HepG2 (cell line): Measurements from ENCODE around the gene RPS19BP1. TPM values are rescaled to one million over a fixed set of nuclear protein-coding genes. Genes with fewer than 3 reads are reported as not detected.
A peak's percentile ranks its signal among the peaks of the same experiment; 100 is the strongest.

Source experiments
- ATAC-seq: fragments of 200-7000 bp; cut with Tn5 transposase; 3 replicates; pipeline ENCODE4 v1.9.1; 2020; ENCODE audit warnings: mild to moderate bottlenecking, moderate library complexity
- BruUV-seq: library from RNA; stranded (reverse); fragments of 400-500 nt; replicated peaks from 2 replicates; lab custom pipeline; 2021; lab: Mats Ljungman, UMichigan
- CTCF ChIA-PET: fragments of 300-600 bp; formaldehyde crosslinking; extraction: SDS; loops from one replicate; lab custom pipeline; 2021; ENCODE audit warnings: low total read pairs, inconsistent platforms, low intra/inter-chr PET ratio; lab: Yijun Ruan, JAX
- POLR2A ChIA-PET: fragments of 350-600 bp; sonication (Branson Sonifier 250); formaldehyde crosslinking; loops from one replicate; lab custom pipeline; 2020; ENCODE audit warnings: antibody characterized with exemption, inconsistent platforms; lab: Yijun Ruan, JAX
- DNase-seq: peaks from one replicate; pipeline ENCODE4 v3.0.0-alpha.2; 2015; ENCODE audit warnings: low spot score
- FAIRE-seq: peaks from 3 replicates; lab custom pipeline; 2011; peaks lifted over from hg19 to GRCh38; lab: Jason Lieb, UNC
- H2AFZ ChIP-seq: one replicate; pipeline ENCODE4 v1.6.1; 2011; ENCODE audit warnings: low read length, inconsistent platforms
- H3K27ac ChIP-seq: fragments of 300-600 bp; 3 replicates; pipeline ENCODE4 v1.8.0; 2011; ENCODE audit warnings: mixed run types, mild to moderate bottlenecking, mixed read lengths, low read length, inconsistent platforms; ENCODE audit not compliant: insufficient read depth; ENCODE audit errors: extremely low read length
- H3K27me3 ChIP-seq, 2 experiments: fragments of 200-600 bp in 1 of 2; 2 replicates in 1 of 2; 3 replicates in 1 of 2; pipeline versions ENCODE4 v1.6.0 to v1.8.0; 2011; ENCODE audit warnings: low read length in 2 of 2, mild to moderate bottlenecking in 2 of 2, moderate library complexity in 2 of 2, inconsistent platforms in 1 of 2; ENCODE audit not compliant: insufficient read depth in 2 of 2, control insufficient read depth in 1 of 2
- H3K36me3 ChIP-seq, 2 experiments: fragments of 200-600 bp in 1 of 2; replicated peaks in 1 of 2; 2 replicates in 1 of 2; 3 replicates in 1 of 2; pipeline versions ENCODE4 v1.5.1 to v1.8.0; 2011; ENCODE audit warnings: low read length in 2 of 2, inconsistent platforms in 1 of 2; ENCODE audit not compliant: insufficient read depth in 2 of 2, control insufficient read depth in 1 of 2
- H3K4me1 ChIP-seq: 2 replicates; pipeline ENCODE4 v1.5.1; 2012; ENCODE audit warnings: low read length, inconsistent platforms; ENCODE audit not compliant: insufficient read depth
- H3K4me2 ChIP-seq: 2 replicates; pipeline ENCODE4 v1.6.0; 2011; ENCODE audit warnings: low read depth, low read length, inconsistent platforms
- H3K4me3 ChIP-seq, 3 experiments: fragments of 200-600 bp in 1 of 3; sonication (generic), shearing (Covaris generic) in 1 of 3; replicated peaks in 1 of 3; 2 replicates each; pipeline ENCODE4 v1.5.1; 2011 to 2016; ENCODE audit warnings: low read length in 3 of 3, inconsistent platforms in 2 of 3, low read depth in 2 of 3, mild to moderate bottlenecking in 2 of 3, control low read depth in 1 of 3, mixed read lengths in 1 of 3; ENCODE audit not compliant: insufficient read depth in 1 of 3
- H3K79me2 ChIP-seq: one replicate; pipeline ENCODE4 v1.6.1; 2011; ENCODE audit warnings: low read length, inconsistent platforms; ENCODE audit not compliant: insufficient read depth
- H3K9ac ChIP-seq: 2 replicates; pipeline ENCODE4 v1.6.0; 2011; ENCODE audit warnings: mild to moderate bottlenecking, low read depth, low read length, inconsistent platforms; ENCODE audit not compliant: insufficient read depth
- H3K9me3 ChIP-seq: 2 replicates; pipeline ENCODE4 v1.5.1; 2012; ENCODE audit warnings: mild to moderate bottlenecking, low read length
- H4K20me1 ChIP-seq: 2 replicates; pipeline ENCODE4 v1.6.0; 2011; ENCODE audit warnings: inconsistent platforms, mild to moderate bottlenecking, low read length, moderate library complexity; ENCODE audit not compliant: insufficient read depth
- AGO2 ChIP-seq: fragments of 200-400 bp; formaldehyde crosslinking; optimal IDR thresholded peaks from 2 replicates; pipeline ENCODE3; 2017; ENCODE audit warnings: mild to moderate bottlenecking, low read depth, low read length, moderate library complexity
- ASH2L ChIP-seq: fragments of 300-600, 200-600 bp; sonication (generic); IDR thresholded peaks from 2 replicates; pipeline ENCODE4 v1.7.0; 2017; ENCODE audit warnings: low read depth, mild to moderate bottlenecking, moderate library complexity, mixed read lengths, low read length; ENCODE audit not compliant: insufficient read length
- ETV5 ChIP-seq: IDR thresholded peaks from 2 replicates; pipeline ENCODE4 v1.6.1; 2018; ENCODE audit warnings: missing biosample characterization, missing genetic modification reagents, inconsistent platforms, borderline replicate concordance
- KLF13 ChIP-seq: sonication (generic); formaldehyde crosslinking; IDR thresholded peaks from 2 replicates; pipeline ENCODE4 v1.4.0; 2020; ENCODE audit warnings: mild to moderate bottlenecking, missing genetic modification reagents
- MAZ ChIP-seq, 2 experiments: sonication (generic) in 1 of 2; formaldehyde crosslinking in 1 of 2; IDR thresholded peaks; 2 replicates each; pipeline versions ENCODE4 v1.5.0 to v1.6.1; 2012 to 2020; ENCODE audit warnings: low read depth in 2 of 2, mild to moderate bottlenecking in 2 of 2, borderline replicate concordance in 1 of 2, improper control_type of control experiment in 1 of 2, low read length in 1 of 2, missing genetic modification reagents in 1 of 2, moderate library complexity in 1 of 2
- PAXIP1 ChIP-seq: sonication (generic); formaldehyde crosslinking; conservative IDR thresholded peaks from 2 replicates; pipeline ENCODE4 v1.4.0; 2020; ENCODE audit warnings: mild to moderate bottlenecking, missing genetic modification reagents, moderate library complexity
- PHF21A ChIP-seq: sonication (generic); formaldehyde crosslinking; IDR thresholded peaks from 2 replicates; pipeline ENCODE4 v1.5.0; 2020; ENCODE audit warnings: mild to moderate bottlenecking, missing genetic modification reagents
- PHF8 ChIP-seq: sonication (generic); formaldehyde crosslinking; IDR thresholded peaks from 2 replicates; pipeline ENCODE4 v1.5.0; 2020; ENCODE audit warnings: missing genetic modification reagents
- SAFB2 ChIP-seq: sonication (generic); formaldehyde crosslinking; IDR thresholded peaks from 2 replicates; pipeline ENCODE4 v1.5.1; 2020; ENCODE audit warnings: missing genetic modification reagents, low read depth, mild to moderate bottlenecking, borderline replicate concordance
- TBX3 ChIP-seq: fragments of 450-650 bp; IDR thresholded peaks from 2 replicates; pipeline ENCODE4 v1.6.1; 2017; ENCODE audit warnings: antibody characterized with exemption, mild to moderate bottlenecking, inconsistent platforms, borderline replicate concordance
- ZFX ChIP-seq: sonication (generic); formaldehyde crosslinking; IDR thresholded peaks from 2 replicates; pipeline ENCODE4 v1.4.0; 2020; ENCODE audit warnings: mild to moderate bottlenecking, low read depth, missing genetic modification reagents, moderate library complexity
- ZNF746 ChIP-seq: sonication (generic); formaldehyde crosslinking; IDR thresholded peaks from 2 replicates; pipeline ENCODE4 v1.8.0; 2022; ENCODE audit warnings: mild to moderate bottlenecking, missing genetic modification reagents
- WGBS: methylation state at CpG from one replicate; pipeline ENCODE4 v1.1.6; 2017; ENCODE audit warnings: low lambda C conversion rate; 5-methylcytosine and 5-hydroxymethylcytosine counted together
- in situ Hi-C: cut with HindIII; loops from 2 replicates; pipeline ENCODE4 v1.10.0; 2017; ENCODE audit warnings: low pct_unique_long_range_greater_than_20kb; ENCODE audit not compliant: extremely low pct_ligation_motif_present
- intact Hi-C: fragments of 100-400 bp; cut with micrococcal nuclease; formaldehyde crosslinking; loops from one replicate; pipeline ENCODE4 v1.10.0; 2022; ENCODE audit not compliant: unreplicated experiment
- polyA plus RNA-seq, 8 experiments: library from polyadenylated mRNA; depleted of rRNA in 3 of 8; stranded (reverse) in 7 of 8; unstranded in 1 of 8; fragments of >200 nt; fragmentation: Illumina TruSeq in 4 of 8; extraction: Trizol in 4 of 8; gene quantifications; 2 replicates each; pipeline versions ENCODE4 v1.2.1 to v1.2.3, GENCODE V29; 2011 to 2016; ENCODE audit warnings: low read depth in 4 of 8, missing spikeins in 1 of 8, mixed read lengths in 1 of 8; ENCODE audit not compliant: insufficient read depth in 1 of 8
- total RNA-seq, 5 experiments: library from RNA; depleted of rRNA; stranded (reverse); fragments of >200 nt; fragmentation: Illumina TruSeq; extraction: Trizol; gene quantifications; 2 replicates each; pipeline ENCODE4 v1.2.3, GENCODE V29; 2016; ENCODE audit warnings: low read depth in 1 of 5
- TF ChIP-seq, protein P1 (sequence below): sonication (generic); formaldehyde crosslinking; IDR thresholded peaks from 2 replicates; pipeline ENCODE4 v1.4.0; 2020; ENCODE audit warnings: missing genetic modification reagents, borderline replicate concordance
- TF ChIP-seq, protein P2 (sequence below): sonication (generic); formaldehyde crosslinking; IDR thresholded peaks from 2 replicates; pipeline ENCODE4 v1.4.0; 2020; ENCODE audit warnings: missing genetic modification reagents, mild to moderate bottlenecking, borderline replicate concordance

RPS19BP1 gene
- total and polyA plus RNA-seq, 2 of the 13 experiments (the other 11 are each of a cell fraction or from before 2014, with no cell fraction given), result 44.3 to 81.3 TPM

- intact Hi-C loops, result loop anchor here (2.0 kb wide), 1 partner anchor 18 kb away; the partner anchor contains the start of gene ATF4
- Histone ChIP-seq H4K20me1 (peaks cover 7% of the 10 kb centered on the region), H3K4me1 (peaks cover 68% of the 10 kb centered on the region), H3K9me3 (no peaks in the 10 kb centered on the region), H3K4me2 (peak overlapping the region; percentile 89), H3K4me3 (peak overlapping the region; percentile 80 to 93 (median 91)), H3K27me3 (no peaks in the 10 kb centered on the region), H2AFZ (no peak overlapping the region), H3K9ac (peak overlapping the region; percentile 87), H3K79me2 (peaks cover 51% of the 10 kb centered on the region), H3K27ac (peak overlapping the region; percentile 94), H3K36me3 (peaks cover 8 to 38% of the 10 kb centered on the region in 2 experiments)
- in situ Hi-C loops, result no loop called here
- DNase-seq (no peak), ATAC-seq (peak; percentile 28), FAIRE-seq (peak; percentile 39)
- CTCF ChIA-PET, result no interaction called here
- TSS peak; percentile 55 for BruUV-seq
- 2% methylated on average over 18 of the region's 18 CpGs for WGBS
- POLR2A ChIA-PET, result interaction anchor here (1.1 to 9.1 kb wide), 8 partner anchors 9 to 541 kb away, joined by 5 to 167 read pairs (median 22); partner anchors contain the start of genes ATF4, RPL3 and RPS19BP1
- TF ChIP-seq, protein P1, sequence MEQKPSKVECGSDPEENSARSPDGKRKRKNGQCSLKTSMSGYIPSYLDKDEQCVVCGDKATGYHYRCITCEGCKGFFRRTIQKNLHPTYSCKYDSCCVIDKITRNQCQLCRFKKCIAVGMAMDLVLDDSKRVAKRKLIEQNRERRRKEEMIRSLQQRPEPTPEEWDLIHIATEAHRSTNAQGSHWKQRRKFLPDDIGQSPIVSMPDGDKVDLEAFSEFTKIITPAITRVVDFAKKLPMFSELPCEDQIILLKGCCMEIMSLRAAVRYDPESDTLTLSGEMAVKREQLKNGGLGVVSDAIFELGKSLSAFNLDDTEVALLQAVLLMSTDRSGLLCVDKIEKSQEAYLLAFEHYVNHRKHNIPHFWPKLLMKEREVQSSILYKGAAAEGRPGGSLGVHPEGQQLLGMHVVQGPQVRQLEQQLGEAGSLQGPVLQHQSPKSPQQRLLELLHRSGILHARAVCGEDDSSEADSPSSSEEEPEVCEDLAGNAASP (CRISPR knock-in tag), result no peak
- TF ChIP-seq ZNF746, result 0 out of 2 replicates have a peak, but pooled peaks have one; percentile 69
- no peak for TF ChIP-seq MAZ (IDR thresholded peaks at IDR 0.05; ENCODE audit: borderline replicate concordance, low read depth, low read length)
- 0 out of 2 replicates have a peak, but pooled peaks have one; percentile 0 for TF ChIP-seq MAZ (CRISPR knock-in tag; IDR thresholded peaks at IDR 0.05; ENCODE audit: low read depth)
- TF ChIP-seq ETV5 (CRISPR knock-in tag), result peak; percentile 21; the same call in 1 of the 2 replicates
- no peak for TF ChIP-seq SAFB2
- TF ChIP-seq ZFX (CRISPR knock-in tag), result peak; percentile 55; the same call in 1 of the 2 replicates
- peak; percentile 40; the same call in 1 of the 2 replicates for TF ChIP-seq PHF21A (CRISPR knock-in tag)
- TF ChIP-seq KLF13 (CRISPR knock-in tag), result no peak
- TF ChIP-seq, protein P2, sequence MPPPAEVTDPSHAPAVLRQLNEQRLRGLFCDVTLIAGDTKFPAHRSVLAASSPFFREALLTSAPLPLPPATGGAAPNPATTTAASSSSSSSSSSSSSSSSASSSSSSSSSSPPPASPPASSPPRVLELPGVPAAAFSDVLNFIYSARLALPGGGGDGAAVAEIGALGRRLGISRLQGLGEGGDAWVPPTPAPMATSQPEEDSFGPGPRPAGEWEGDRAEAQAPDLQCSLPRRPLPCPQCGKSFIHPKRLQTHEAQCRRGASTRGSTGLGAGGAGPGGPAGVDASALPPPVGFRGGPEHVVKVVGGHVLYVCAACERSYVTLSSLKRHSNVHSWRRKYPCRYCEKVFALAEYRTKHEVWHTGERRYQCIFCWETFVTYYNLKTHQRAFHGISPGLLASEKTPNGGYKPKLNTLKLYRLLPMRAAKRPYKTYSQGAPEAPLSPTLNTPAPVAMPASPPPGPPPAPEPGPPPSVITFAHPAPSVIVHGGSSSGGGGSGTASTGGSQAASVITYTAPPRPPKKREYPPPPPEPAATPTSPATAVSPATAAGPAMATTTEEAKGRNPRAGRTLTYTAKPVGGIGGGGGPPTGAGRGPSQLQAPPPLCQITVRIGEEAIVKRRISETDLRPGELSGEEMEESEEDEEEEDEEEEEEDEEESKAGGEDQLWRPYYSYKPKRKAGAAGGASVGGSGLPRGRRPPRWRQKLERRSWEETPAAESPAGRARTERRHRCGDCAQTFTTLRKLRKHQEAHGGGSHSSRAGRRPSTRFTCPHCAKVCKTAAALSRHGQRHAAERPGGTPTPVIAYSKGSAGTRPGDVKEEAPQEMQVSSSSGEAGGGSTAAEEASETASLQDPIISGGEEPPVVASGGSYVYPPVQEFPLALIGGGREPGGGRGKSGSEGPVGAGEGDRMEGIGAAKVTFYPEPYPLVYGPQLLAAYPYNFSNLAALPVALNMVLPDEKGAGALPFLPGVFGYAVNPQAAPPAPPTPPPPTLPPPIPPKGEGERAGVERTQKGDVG (CRISPR knock-in tag), result no peak
- TF ChIP-seq PHF8 (CRISPR knock-in tag), result peak; percentile 55
- TF ChIP-seq TBX3, result no peak
- peak; percentile 47 for TF ChIP-seq ASH2L
- 0 out of 2 replicates have a peak, but pooled peaks have one; percentile 4 for TF ChIP-seq PAXIP1
- TF ChIP-seq AGO2, result peak; percentile 11
These were observed 29.6 kb downstream of the RPS19BP1 start for GRCh38 chr22:39502789-39503409.
